Activated naive CD4-positive, alpha-beta T cell (primary cell): ENCODE results near the gene PHF21A.

Source experiments
- DNase-seq, 4 experiments: peaks; one replicate each; lab custom pipeline; 2025; lab: John Stamatoyannopoulos, UW

The PHF21A gene

DNA sequence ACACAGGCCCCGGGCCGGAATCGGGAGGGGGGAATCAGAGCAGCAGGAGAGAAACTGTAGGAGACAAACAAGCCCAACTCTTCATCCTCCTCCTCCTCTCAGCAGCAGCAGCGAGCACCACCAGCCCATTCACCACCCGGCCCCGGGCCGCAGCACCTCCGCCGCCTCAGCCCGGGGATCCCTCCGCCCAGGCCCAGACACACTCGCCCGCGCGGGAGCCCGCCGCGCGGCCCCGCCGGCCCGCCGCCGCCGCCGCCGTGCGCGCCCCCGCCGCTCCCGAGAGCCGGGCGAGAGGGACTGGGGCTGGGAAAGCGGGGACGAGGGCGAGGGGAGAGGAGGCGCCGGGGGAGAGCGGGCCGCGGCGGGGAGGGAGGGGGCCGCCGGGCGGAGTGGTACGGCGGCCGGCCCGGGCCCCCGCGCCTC lies at the start of gene PHF21A:
TSS of gene PHF21A (minus strand) at position 154 of the 423 bp plus-strand sequence. CDS start 37,235 bp downstream, outside the sequence.
- peak; percentile 68 to 85 (median 74) for DNase-seq

DNA sequence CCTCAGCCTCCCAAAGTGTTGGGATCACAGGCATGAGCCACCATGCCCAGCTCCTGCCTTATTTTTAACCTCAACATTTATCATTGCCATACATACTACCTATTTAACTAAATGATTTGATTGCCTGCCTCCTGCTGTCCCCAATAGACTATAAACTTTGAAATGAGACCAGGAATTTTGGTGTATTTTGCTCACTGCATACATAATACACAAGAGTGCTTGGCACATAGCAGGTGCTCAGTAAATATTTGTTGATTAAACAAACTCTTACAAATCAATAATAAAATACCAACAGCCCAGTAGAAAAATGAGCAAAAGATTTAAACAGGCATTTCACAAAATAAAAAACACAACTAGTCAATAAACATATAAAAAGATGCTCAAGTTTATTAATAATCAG lies 49.5 kb upstream of the PHF21A start:
- DNase-seq, result no peak

DNA sequence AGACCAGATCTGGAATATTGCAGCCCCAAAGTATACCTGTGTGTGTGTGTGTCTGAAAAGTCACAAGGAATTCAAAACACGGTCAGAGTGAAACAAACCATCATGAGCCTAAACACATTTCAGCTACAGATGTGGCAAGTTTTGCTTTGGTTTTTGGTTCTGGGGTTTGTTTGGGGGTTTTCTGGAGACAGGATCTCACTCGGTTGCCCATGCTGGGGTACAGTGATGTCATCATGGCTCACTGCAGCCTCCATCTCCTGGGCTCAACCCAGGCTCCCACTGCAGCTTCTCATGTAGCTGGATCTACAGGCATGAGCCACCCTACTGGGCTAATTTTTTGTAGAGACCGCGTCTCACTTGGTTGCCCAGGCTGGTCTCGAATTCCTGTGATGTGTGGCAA lies 41.4 kb upstream of the PHF21A start:
- DNase-seq, result no peak

DNA sequence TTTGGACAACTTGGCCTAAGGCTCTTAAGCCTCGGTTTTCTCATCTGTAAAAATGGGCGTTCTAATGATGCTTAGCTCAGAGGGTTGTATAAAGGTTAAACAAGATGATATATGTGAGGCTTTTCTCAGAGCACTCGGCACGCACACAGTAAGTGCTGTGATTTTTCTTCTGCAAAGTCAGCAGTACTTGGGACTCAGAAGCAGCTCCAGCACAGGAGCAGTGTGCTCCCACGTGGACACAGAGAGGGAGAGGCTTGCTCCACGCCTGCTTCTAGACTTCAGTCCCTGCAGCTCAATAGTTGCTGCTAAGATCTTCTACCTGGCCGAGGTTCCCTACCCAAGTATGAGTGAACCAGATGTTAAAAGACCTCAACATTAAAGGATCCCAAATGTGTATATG lies 39.9 kb upstream of the PHF21A start:
- no peak for DNase-seq

DNA sequence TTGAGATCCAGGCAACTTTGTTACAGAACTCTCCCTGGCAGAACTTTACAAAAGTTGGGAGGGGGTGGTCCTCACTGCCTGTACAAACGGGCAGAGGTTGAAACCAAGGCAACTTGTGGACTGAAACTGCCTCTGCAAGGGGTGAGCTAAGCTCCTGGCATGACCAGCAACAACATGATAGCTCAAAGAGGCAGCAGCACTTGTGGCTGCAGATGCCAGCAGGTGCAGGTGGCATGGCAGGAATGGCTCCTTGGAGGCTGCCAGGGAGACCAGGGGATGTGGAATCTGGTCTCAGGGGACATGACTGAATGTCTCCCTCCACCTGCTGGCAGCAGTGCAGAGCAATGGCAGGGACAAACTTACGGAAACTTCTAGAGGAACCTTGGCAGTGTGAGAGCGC lies 38.8 kb upstream of the PHF21A start:
- no peak for DNase-seq

DNA sequence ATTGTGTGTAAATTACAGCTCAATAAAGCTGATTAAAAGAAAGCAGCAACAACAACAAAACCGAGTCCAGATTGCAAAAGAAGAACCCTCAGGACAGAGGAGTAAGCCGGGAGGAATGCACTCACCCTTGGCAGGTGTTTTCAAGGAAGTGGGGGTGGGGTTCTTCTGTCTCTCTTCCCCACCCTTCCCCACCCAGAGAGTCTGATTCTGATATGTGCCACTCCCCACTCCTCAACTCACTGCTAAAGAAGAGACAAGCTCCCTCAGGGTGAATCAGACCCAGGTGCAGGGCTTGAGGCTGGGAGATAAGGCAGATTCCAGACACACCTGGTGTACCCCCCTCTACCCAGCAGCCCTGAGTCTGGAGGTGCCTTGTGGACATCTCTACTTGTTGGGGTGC lies 38.4 kb upstream of the PHF21A start:
- DNase-seq, result no peak

DNA sequence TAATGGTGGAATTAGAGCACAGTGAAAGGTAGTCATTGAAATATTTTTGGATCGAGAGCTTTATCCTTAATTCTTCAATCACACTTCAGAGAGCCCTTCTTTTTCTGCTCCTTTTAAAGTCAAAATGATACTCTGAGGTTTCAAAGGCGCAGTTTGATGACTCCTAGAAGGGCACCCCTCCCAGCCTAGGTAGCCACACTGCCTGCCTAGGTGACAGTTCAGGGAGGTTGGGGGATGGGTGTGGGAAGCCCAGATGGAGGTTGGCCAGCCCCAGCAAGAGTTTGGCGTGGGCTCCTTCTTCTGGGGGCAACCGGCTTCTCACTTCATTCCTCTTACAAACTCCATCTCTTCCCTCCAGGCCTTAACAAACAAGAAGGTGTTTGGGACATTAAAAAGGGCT lies 28.6 kb upstream of the PHF21A start:
- no peak for DNase-seq

DNA sequence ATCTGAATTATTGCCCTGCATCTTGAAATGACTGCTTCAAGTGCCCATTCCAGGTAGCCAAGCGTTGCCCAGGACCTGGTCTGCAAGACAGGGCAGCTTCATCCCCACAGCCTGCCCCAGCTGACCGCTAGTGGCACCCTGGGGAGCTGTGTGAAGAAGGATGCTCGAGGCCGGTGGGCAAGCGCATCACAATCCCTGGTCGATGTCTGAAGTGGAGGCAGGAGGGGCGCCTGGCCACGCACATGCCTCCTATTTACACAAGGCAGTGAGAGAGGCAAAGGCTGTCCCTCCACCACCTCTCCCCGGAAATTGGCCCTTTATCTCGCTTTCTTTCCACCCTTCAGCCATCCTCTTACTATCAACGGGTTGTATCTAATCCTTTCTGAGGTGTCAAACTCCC lies 28.1 kb upstream of the PHF21A start:
- DNase-seq, result no peak

DNA sequence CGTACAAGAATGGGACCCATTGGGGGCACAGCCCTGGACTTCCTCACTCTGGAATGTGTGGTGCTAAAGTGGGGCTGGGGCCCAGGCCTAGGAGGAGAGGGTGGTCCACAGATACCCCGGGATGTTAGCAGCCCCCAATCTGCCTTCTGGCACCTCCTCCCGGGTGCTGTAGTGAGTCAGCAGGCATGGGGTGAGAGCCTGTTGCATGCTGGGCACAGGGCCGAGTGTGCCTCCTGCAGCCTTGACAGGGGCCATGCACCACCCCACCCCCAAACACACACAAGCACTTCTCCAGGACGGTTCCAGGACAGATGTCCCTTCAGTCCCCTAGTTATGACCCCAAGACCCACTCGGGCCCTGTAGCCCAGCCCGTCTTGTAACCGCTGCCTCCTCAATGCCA lies 23.5 kb upstream of the PHF21A start:
- no peak for DNase-seq

DNA sequence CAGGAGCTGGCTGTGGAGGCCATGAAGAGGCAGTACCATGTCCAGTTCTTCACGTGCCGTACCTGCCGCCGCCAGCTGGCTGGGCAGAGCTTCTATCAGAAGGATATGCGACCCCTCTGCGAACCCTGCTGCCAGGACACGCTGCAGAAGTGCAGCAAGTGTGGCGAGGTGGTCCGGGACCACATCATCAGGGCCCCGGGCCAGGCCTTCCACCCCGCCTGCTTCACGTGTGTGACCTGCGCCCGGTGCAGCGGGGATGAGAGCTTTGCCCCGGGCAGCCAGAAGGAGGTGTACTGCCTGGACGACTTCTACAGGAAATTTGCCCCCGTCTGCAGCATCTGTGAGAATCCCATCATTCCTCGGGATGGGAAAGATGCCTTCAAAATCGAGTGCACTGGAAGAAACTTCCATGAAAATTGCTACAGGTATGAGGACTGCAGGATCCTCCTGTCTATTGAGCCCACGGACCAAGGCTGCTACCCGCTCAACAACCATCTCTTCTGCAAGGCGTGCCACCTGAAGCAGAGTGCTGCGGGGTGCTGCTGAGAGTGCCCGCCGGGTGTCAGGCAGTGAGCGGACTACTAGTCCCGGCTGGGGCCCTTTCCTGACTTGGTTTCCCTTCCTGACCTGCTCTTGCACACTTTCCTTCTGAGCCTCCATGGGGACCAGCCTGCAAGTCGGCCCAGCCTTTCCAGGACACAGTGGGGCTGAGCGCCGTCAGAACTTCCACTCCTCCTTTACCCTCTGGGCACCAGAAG lies 22.0 kb upstream of the PHF21A start:
- DNase-seq, result no peak

DNA sequence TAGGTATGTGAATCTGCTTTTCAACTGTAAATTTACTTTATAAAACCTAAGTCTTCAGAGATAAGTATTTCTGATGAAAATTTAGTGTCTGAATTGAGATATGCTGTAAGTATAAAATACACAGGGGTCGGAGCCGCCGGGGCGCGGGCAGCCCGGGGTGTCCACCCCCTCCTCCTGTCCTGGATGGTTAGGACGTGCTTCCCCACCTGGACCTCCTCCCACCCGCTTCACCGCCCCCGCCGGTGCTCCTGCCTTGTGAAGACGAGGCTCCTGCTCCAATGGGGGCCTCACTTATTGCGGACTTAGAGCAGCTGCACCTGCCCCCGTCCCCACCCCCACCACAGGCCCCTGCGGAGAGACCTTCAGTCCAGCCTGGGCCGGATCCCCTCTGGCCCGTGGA lies 21.3 kb upstream of the PHF21A start:
- no peak for DNase-seq

DNA sequence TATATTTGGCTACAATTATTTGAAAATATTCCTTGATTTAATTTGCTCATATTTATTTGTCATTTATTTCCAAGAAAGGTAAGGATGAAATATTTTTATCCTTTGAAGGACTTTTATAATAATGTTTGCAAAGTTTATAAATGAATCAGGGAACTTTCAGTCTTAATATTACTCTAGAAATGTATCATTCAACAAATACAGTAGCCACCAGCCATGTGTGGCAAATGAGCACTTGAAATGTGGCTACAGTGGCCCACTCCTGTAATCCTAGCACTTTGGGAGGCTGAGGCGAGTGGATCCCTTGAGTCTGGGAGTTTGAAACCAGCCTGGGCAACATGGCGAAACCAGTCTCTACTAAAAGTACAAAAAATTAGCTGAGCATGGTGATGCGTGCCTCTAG lies 20.3 kb upstream of the PHF21A start:
- no peak for DNase-seq

DNA sequence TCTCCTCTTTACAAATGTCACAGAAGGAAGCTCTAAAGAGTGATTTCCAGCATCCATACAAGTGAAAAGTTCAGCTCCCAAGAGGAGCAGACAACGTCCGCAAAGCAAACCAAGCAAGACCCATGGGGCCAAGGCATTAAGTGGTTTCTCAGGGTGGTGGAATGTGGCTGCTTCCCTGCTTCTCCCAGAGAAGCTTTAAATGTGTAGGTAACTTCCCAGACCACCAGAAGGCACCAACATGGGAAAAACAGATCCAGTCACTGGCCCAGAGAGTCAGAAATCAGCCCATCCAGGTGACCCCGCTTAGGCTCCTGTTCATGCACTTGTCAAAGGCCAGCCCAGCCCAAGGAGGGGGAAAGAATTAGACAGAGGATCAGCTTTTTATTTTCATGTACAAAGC lies 13.3 kb upstream of the PHF21A start:
- no peak for DNase-seq

DNA sequence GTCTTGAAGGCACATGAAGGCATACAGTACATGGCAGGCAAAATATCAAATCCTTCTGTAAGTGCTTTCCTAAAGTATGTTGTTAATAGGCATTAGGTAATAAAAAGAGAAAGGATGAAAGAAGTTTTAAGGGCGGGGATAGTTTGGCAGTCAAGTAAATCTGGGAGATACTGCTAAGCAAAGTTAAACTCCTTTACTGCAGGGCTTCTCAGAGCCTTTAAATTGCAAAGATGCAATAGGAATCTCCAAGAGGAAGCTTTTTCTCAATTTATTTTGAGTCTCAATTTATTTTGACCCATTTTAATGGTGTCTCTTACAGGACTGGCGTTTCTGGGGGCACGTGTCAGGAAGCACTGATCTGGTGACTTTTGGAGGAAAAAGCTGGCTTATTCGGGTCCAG lies 12.8 kb upstream of the PHF21A start:
- DNase-seq, result no peak

DNA sequence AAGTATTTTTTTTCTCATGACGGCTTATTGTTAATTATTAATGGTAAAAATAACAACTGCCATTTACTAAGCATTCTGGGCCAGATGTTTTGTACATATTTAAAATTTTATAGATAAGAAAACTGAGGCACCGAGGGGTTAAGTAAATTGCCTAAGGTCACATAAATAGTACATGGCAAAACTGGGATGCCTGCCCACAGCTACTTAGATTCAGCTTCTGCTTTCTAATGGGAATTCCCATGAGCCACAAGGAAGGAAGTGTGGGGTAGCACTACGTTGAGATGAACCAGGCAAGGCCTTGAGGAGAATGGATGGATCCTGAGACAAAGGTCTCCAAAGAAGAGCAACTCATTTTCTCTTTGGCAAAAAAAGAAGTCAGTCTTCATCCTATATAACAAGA lies 11.9 kb upstream of the PHF21A start:
- no peak for DNase-seq

DNA sequence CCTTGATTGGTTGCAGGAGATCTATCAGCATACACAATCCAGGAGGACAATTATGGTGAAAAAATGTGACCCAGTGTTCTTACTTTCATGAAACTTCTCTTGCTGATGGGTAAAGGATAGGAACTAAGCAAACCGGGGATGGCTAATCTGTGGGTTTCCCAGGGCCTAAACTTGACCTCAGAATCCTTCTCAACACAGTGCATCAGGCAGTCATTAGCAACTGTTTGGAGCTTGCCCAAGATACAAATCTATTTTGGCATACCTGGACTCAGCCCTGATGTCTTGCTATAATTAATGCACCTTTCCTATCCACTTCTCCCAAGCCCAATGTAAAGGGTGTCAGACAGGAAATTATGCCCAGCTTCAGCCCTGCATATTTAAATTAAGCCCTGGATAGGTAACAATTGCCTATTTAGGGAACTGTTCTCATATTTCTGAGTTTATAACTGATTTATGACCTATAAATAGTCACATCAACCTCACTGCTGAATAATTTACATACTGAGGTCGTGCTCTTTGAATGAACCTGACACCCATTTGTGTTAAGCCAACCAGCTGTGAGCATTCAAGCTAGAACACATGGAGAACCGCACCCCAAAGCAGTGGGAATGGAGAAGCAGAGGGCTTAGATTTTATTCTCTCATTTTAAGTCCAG lies 9.2 kb upstream of the PHF21A start:
- DNase-seq, result no peak

DNA sequence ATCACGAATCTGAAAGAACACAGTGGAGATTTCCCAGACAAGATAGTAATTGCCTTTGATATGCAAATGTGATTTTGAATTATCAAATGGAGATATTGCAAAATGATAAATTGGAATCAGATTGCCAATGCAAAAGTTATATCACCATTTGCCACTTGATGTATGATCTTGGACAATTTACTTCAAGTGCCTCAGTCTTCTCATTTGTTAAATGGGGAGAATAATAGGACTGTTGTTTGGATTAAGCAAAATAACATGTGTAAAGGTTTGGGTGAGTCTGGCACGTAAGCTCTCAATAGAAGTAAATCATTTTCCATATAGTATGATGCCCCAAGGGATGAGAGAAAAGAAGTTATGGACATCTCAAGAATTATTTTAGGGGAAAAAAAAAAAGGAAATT lies 7.9 kb upstream of the PHF21A start:
- DNase-seq, result no peak

DNA sequence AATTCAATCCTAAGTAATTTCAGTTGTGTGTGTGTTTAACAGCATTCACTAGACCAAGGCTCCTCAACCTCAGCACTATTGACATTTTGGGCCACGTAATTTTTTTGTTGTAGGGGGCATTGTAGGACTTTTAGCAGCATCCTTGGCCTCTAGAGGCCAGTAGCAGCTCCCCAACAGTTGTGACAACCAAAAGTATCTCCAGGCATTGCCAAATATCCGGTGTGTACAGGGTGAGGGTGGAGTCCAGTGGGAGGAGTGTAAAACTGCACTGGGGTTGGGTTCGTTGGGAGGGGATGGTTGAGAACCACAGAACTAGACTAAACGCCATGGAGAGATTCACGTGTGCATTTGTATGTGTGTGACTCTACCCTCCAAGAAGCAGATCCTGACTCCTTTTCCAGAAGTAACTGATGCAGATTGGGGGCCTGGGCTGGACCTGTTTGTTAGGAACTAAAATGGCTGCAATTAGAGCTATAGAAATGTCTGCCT lies 5.9 kb upstream of the PHF21A start:
- peak in 1 of 4 experiments; percentile 6 for DNase-seq

DNA sequence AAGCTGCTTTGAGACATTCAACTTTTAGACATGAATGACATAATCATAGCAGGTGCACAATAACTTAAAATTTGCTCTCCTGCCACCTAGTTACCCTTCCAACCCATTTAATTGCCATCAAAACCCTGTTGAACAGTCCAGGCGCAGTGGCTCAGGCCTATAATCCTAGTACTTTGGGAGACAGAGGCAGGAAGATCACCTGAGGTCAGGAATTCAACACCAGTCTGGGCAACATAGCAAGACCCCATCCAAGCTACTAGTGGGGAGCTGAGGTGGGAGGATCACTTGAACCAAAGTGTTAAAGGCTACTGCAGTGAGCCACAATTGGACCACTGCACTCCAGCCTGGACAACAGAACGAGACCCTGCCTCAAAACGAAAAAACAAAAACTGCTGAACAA lies 4.0 kb upstream of the PHF21A start:
- no peak for DNase-seq

DNA sequence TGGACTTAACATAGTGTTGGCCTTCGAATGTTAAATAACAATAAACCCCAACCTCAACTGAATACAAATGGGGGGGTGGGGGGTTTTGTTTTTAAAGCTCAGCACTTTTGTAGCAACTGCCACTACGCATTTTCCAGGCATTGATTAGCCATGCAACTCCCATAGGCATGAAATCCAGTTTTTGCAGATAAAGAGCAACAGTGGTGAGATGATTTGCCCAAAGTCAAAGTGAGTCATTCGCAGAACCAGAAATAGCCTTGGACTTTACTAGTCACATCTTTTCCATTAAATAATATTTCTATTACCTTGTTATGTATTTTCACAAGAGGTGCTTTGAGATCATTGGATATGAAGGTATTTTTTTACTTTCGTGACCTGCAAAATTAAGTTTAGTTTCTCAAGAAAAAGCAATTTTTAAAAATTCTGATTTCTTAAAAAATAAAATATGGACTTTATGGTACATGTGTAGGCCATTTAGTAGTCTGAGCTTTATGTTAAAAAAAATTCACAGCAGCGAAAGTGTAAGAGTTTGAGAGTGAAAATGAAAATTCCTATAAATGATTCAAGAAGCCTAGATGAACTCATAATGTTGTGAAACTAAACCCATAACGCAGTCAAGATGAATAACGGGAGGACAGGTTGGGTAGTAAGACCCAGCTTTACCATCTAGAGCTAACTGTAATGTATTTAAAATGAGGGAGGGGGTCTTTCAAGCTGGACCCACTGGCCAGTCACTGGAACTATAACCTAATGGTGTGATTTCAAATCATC lies 1.9 kb upstream of the PHF21A start:
- DNase-seq, result no peak

DNA sequence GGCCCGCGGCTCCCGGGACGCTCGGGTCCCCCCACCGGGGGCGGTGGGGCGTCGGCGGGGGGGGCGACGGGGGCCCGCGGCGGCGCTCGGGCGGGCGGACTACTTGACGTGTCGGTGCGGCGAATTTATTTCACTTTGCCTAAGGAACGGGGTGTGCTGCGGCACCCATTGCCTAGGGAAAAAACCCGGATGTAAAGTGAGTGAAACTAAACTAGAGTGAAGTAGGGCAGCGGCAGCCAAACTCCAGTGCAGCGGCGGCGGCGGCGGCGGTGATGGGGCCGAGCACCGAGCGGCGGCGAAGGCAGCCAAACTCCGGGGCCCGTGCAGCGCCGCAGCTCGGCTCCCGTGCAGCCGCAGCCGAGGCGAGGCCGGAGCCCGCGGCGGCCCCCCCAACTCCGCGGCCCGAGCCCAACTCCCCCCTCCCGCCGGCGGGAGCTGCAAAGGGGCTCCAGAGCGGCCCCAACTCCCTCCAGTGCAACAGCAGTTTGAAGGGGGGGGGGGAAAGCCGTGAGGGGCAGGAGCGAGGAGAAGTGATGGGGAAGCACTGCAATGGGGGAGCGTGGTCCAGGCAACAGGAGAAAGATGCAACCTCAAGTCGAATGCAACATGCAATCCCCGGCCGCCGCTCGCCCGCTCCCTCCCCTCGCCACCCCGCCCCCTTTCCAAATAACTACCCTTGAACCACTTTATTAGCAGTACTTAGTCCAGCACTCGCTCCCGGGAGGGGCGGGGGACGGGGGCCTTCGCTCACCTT lies 647 bp upstream of the PHF21A start:
- peak; percentile 41 to 71 (median 50) for DNase-seq
